Suprapubic skin (tissue), 4 donors: ENCODE data around the gene PRKN. TPM values are rescaled to one million over a fixed set of nuclear protein-coding genes. Genes with fewer than 3 reads are reported as not detected.

Source experiments
- DNase-seq, 2 donors: peaks; one replicate each; pipeline ENCODE4 v3.0.0-alpha.2; 2019; ENCODE audit warnings: low spot score in 2 of 2
- H3K27ac ChIP-seq: fragments of 200-600 bp; sonication (generic); one replicate; pipeline ENCODE4 v1.5.1; 2019
- H3K27me3 ChIP-seq: fragments of 200-600 bp; sonication (generic); one replicate; pipeline ENCODE4 v1.5.1; 2019
- H3K36me3 ChIP-seq: fragments of 200-600 bp; sonication (generic); one replicate; pipeline ENCODE4 v1.5.1; 2019
- H3K4me1 ChIP-seq: fragments of 200-600 bp; sonication (generic); one replicate; pipeline ENCODE4 v1.5.1; 2019
- H3K4me3 ChIP-seq: fragments of 200-600 bp; sonication (generic); one replicate; pipeline ENCODE4 v1.5.1; 2019; ENCODE audit warnings: mild to moderate bottlenecking
- H3K9me3 ChIP-seq: fragments of 200-600 bp; sonication (generic); one replicate; pipeline ENCODE4 v1.5.1; 2019
- EP300 ChIP-seq: sonication (generic); formaldehyde crosslinking; IDR thresholded peaks from one replicate; pipeline ENCODE4 v1.6.1; 2017; ENCODE audit warnings: antibody characterized with exemption
- POLR2A ChIP-seq, 2 donors: fragments of 450-650 bp; IDR thresholded peaks; one replicate each; pipeline ENCODE4 v1.6.1; 2017; ENCODE audit warnings: antibody characterized with exemption in 2 of 2, mild to moderate bottlenecking in 2 of 2, moderate library complexity in 2 of 2
- POLR2AphosphoS5 ChIP-seq, 3 donors: sonication (generic); formaldehyde crosslinking; IDR thresholded peaks; one replicate each; pipeline ENCODE4 v1.6.1; 2017; ENCODE audit warnings: antibody characterized with exemption in 3 of 3
- WGBS: methylation state at CpG from one replicate; pipeline ENCODE4 v1.1.5; 2018; 5-methylcytosine and 5-hydroxymethylcytosine counted together
- total RNA-seq, 4 donors: library from RNA; depleted of rRNA; stranded (reverse); fragments of >200 nt; gene quantifications; one replicate each; pipeline ENCODE4 v1.1.0, GENCODE V29; 2016
- TF ChIP-seq, protein P1 (sequence below), 2 donors: fragments of 200-600 bp in 1 of 2; fragments of 450-650 bp in 1 of 2; sonication (generic) in 1 of 2; IDR thresholded peaks; one replicate each; pipeline ENCODE4 v1.5.1; 2016 to 2019; ENCODE audit warnings: antibody characterized with exemption in 2 of 2, mild to moderate bottlenecking in 1 of 2, moderate library complexity in 1 of 2

PRKN gene
- total RNA-seq, 4 donors from 2014 or later: 7.2 to 22.8 (median 14.4) TPM

GRCh38 chr6:161985876-161986423, 741.6 kb downstream of the PRKN start:
- no peak overlapping the region for H3K4me3 ChIP-seq
- no peaks in the 10 kb centered on the region for H3K27me3 ChIP-seq
- no peak for DNase-seq
- TF ChIP-seq, protein P1, sequence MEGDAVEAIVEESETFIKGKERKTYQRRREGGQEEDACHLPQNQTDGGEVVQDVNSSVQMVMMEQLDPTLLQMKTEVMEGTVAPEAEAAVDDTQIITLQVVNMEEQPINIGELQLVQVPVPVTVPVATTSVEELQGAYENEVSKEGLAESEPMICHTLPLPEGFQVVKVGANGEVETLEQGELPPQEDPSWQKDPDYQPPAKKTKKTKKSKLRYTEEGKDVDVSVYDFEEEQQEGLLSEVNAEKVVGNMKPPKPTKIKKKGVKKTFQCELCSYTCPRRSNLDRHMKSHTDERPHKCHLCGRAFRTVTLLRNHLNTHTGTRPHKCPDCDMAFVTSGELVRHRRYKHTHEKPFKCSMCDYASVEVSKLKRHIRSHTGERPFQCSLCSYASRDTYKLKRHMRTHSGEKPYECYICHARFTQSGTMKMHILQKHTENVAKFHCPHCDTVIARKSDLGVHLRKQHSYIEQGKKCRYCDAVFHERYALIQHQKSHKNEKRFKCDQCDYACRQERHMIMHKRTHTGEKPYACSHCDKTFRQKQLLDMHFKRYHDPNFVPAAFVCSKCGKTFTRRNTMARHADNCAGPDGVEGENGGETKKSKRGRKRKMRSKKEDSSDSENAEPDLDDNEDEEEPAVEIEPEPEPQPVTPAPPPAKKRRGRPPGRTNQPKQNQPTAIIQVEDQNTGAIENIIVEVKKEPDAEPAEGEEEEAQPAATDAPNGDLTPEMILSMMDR (IDR thresholded peaks at IDR 0.05): no peak
- TF ChIP-seq EP300 (no peak), POLR2A (IDR thresholded peaks at IDR 0.05) (no peak), POLR2AphosphoS5 (IDR thresholded peaks at IDR 0.05) (no peak)
- H3K36me3 ChIP-seq: no peaks in the 10 kb centered on the region
- H3K27ac ChIP-seq: no peak overlapping the region
- H3K9me3 ChIP-seq: no peaks in the 10 kb centered on the region
- WGBS: 87% methylated on average over 3 of the region's 3 CpGs
- H3K4me1 ChIP-seq: no peaks in the 10 kb centered on the region

GRCh38 chr6:161984713-161985112, 742.9 kb downstream of the PRKN start:
- Histone ChIP-seq H3K27ac (no peak overlapping the region), H3K4me3 (no peak overlapping the region), H3K9me3 (no peaks in the 10 kb centered on the region), H3K27me3 (no peaks in the 10 kb centered on the region), H3K36me3 (no peaks in the 10 kb centered on the region), H3K4me1 (no peaks in the 10 kb centered on the region)
- WGBS: 73% methylated on average over 4 of the region's 4 CpGs
- TF ChIP-seq, protein P1 (IDR thresholded peaks at IDR 0.05): no peak
- no peak for TF ChIP-seq POLR2AphosphoS5 (IDR thresholded peaks at IDR 0.05)
- TF ChIP-seq EP300: no peak
- no peak for TF ChIP-seq POLR2A (IDR thresholded peaks at IDR 0.05)
- DNase-seq: no peak

GRCh38 chr6:161976553-161976952, 751.0 kb downstream of the PRKN start:
- H3K27ac ChIP-seq: no peak overlapping the region
- H3K27me3 ChIP-seq: no peaks in the 10 kb centered on the region
- no peak for DNase-seq
- H3K4me3 ChIP-seq: no peak overlapping the region
- 91% methylated on average over 4 of the region's 4 CpGs for whole genome bisulfite sequencing
- TF ChIP-seq, protein P1 (IDR thresholded peaks at IDR 0.05): no peak
- no peak for TF ChIP-seq EP300
- no peak for TF ChIP-seq POLR2A (IDR thresholded peaks at IDR 0.05)
- no peak for TF ChIP-seq POLR2AphosphoS5 (IDR thresholded peaks at IDR 0.05)
- H3K36me3 ChIP-seq: no peaks in the 10 kb centered on the region
- no peaks in the 10 kb centered on the region for H3K9me3 ChIP-seq
- no peaks in the 10 kb centered on the region for H3K4me1 ChIP-seq

GRCh38 chr6:161973064-161973463, 754.5 kb downstream of the PRKN start:
- H3K27me3 ChIP-seq: no peaks in the 10 kb centered on the region
- no peaks in the 10 kb centered on the region for H3K36me3 ChIP-seq
- DNase-seq: no peak
- TF ChIP-seq EP300 (no peak), POLR2A (IDR thresholded peaks at IDR 0.05) (no peak), POLR2AphosphoS5 (IDR thresholded peaks at IDR 0.05) (no peak)
- TF ChIP-seq, protein P1 (IDR thresholded peaks at IDR 0.05): no peak
- no peaks in the 10 kb centered on the region for H3K9me3 ChIP-seq
- no peak overlapping the region for H3K27ac ChIP-seq
- 74% methylated on average over 9 of the region's 9 CpGs for WGBS
- H3K4me3 ChIP-seq: no peak overlapping the region
- H3K4me1 ChIP-seq: no peaks in the 10 kb centered on the region

GRCh38 chr6:161971043-161971442, 756.5 kb downstream of the PRKN start:
- 76% methylated on average over 5 of the region's 5 CpGs for WGBS
- Histone ChIP-seq H3K27ac (no peak overlapping the region), H3K36me3 (no peaks in the 10 kb centered on the region), H3K4me3 (no peak overlapping the region), H3K27me3 (no peaks in the 10 kb centered on the region), H3K4me1 (no peaks in the 10 kb centered on the region), H3K9me3 (no peaks in the 10 kb centered on the region)
- TF ChIP-seq EP300: no peak
- TF ChIP-seq POLR2AphosphoS5 (IDR thresholded peaks at IDR 0.05): no peak
- TF ChIP-seq POLR2A (IDR thresholded peaks at IDR 0.05): no peak
- TF ChIP-seq, protein P1 (IDR thresholded peaks at IDR 0.05): no peak
- no peak for DNase-seq
